Muscle of back (tissue), 11 donors: Measurements from ENCODE around the gene FUT9. TPM values are rescaled to one million over a fixed set of nuclear protein-coding genes. Genes with fewer than 3 reads are reported as not detected.
"Not testable (repeated sequence)": the region's sequence is repeated elsewhere in the genome, so short reads cannot be mapped to it uniquely, and the experiment has no call there.

Experiments
- DNase-seq, 3 donors: peaks; one replicate each; pipeline versions ENCODE4 v3.0.0 to v3.0.0-alpha.2; 2013
- polyA plus RNA-seq, 10 donors: library from polyadenylated mRNA; unstranded; fragments of 120-200 nt; gene quantifications; one replicate each; pipeline ENCODE4 v1.2.1, GENCODE V29; 2013; ENCODE audit not compliant: insufficient read length in 10 of 10

FUT9 gene
- polyA plus RNA-seq, 10 donors, result 0.03 to 0.26 (median 0.12) TPM

GRCh38 chr6:96186094-96186493 is 170.3 kb downstream of the FUT9 start:
- no peak for DNase-seq

GRCh38 chr6:96186516-96187195 is 170.9 kb downstream of the FUT9 start:
- no peak for DNase-seq

GRCh38 chr6:96194675-96195074 is 178.9 kb downstream of the FUT9 start:
- DNase-seq, result no peak

- no peak for DNase-seq
These were observed 179.5 kb downstream of the FUT9 start for GRCh38 chr6:96195272-96195671.

- DNase-seq, result no peak
These were observed 180.9 kb downstream of the FUT9 start for GRCh38 chr6:96196633-96197032.

GRCh38 chr6:96197241-96197640 is 181.5 kb downstream of the FUT9 start:
- DNase-seq, result no peak

GRCh38 chr6:96202571-96202970 is 186.8 kb downstream of the FUT9 start:
- DNase-seq, result no peak

- DNase-seq, result no peak
These were observed 195.6 kb downstream of the FUT9 start for GRCh38 chr6:96211341-96211740.

- no peak for DNase-seq
These were observed 196.3 kb downstream of the FUT9 start for GRCh38 chr6:96212066-96212465.

GRCh38 chr6:96213784-96214183 is 198.0 kb downstream of the FUT9 start:
- no peak for DNase-seq

- DNase-seq, result no peak
These were observed 207.9 kb downstream of the FUT9 start for GRCh38 chr6:96223695-96224094.

- DNase-seq, result no peak
These were observed 211.4 kb downstream of the FUT9 start for GRCh38 chr6:96227135-96227534.

- no peak for DNase-seq
These were observed 218.7 kb downstream of the FUT9 start for GRCh38 chr6:96234444-96234843.

- DNase-seq, result no peak
These were observed 220.2 kb downstream of the FUT9 start for GRCh38 chr6:96235927-96236326.

GRCh38 chr6:96236471-96236870 is 220.7 kb downstream of the FUT9 start:
- peak in 2 of 3 donors; percentile 2 to 4 for DNase-seq

GRCh38 chr6:96237638-96238347 is 222.0 kb downstream of the FUT9 start:
- DNase-seq, result no peak

- DNase-seq, result no peak
These were observed 230.8 kb downstream of the FUT9 start for GRCh38 chr6:96246563-96246962.

GRCh38 chr6:96249755-96250154 is 234.0 kb downstream of the FUT9 start:
- no peak for DNase-seq

GRCh38 chr6:96257751-96258150 is 242.0 kb downstream of the FUT9 start:
- no peak for DNase-seq

GRCh38 chr6:96260787-96261430 is 245.1 kb downstream of the FUT9 start:
- not testable (repeated sequence) for DNase-seq
